GM18907 (cell line): Measurements from ENCODE around the gene FFAR4.

Experiments used
- ATAC-seq: cut with Tn5 transposase; IDR thresholded peaks from one replicate; pipeline ENCODE4 v1.9.1; 2021; ENCODE audit warnings: mild to moderate bottlenecking, moderate library complexity; ENCODE audit not compliant: unreplicated experiment

FFAR4 gene

DNA sequence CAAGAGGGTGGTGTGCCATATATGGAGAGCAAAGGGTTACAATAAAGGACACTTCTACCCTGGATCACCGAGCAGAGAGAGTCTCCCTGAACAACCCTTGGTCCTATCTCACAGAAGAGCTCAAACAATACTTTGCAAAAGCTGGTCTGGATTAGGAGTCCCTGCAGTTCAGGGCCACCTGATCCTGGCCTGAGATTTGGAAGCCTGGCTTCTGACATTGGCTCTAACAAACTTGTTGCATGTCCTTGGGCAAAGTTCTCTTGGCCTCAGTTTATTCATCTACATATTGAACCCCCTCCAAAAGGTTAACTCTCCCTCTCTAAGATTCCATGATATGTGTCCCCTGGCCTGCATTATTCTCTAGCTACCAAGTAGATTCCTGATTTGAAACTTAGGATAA is 32.9 kb downstream of the FFAR4 start:
- ATAC-seq: no peak

DNA sequence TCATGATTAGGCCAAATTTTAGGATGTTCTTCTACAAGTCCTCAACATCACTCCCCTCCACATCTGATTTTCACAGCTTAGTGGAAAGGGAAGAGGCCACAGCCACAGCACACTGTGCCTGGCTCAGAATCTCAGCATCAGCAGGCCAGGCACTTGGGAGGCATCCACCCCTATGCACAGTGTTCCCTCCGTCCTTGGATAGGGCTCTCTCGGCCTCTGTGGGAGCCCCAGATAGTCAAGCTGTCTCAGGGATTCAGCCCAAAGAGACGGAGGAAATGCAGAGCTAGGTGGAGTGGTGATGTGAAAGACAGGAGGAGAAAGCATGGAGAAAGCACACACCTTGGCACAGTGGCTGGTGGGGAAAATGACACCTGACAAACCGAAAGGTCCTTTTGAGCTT is 33.3 kb downstream of the FFAR4 start:
- ATAC-seq: no peak

DNA sequence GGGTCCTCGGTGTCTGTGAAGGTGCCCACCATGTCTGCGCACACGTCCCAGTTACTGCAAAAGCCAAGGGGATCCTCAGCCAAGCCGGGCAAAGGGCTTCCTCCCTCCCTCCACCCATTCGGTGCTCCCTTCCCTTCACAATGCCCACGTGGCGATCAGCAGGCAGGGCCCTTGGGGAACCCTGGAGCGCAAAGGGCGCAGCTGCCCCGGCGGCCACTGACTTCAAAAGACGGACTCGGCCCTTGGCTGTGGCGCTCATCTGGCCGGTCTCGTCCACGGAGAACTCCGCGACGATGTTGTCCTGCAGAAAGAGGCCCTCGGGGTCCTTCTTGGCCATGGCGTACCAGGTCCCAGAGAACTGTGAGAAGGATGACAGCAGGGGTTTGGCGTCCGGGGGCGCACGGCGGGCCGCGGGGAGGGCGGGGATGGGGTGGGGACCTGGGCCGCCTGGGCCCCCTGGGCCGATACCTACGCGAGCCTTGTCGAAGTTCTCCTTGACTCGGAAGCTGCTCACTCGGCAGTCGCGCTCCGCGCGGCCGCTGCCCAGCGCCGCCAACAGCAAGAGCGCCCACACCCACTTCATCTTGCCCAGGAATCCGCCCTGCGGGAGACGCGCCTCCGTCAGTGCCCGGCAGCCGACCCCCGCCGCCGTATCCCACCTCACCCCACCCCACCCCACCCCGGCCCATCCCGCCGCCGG is 34.1 kb downstream of the FFAR4 start:
- ATAC-seq: no peak

DNA sequence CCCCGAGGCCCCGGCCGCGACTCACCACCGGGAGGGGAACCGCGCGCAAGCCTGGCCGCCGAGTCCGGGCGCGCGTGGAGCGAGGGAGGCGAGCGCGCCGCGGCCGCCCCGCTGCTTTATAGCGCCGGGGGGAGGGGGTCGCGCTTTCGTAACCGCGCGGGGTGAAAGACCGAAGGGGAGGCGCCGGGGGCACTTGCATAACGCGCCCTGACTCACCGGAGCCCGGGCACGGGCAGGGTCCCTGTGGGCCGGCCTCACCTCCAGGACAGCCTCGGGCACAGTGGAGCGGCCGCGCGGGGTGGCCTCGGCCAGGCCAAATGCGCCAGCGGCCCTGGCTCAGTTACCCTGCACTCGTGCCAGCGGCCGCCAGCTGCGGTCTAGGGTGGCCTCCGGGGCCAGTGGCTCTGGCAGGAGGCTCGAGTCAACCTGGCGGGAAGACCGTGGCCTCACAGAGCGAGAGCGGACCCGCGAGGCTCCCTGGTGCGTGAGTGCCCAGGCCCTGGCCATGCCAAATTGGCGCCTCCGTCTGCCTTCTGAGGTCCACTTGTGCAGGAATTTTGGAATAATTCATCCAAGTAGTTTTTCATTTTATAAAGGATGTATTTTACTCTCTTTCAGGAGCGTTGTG is 34.8 kb downstream of the FFAR4 start, which contains the start of gene RBP4:
RBP4 (minus strand) TSS at position 90 of the 628 bp plus-strand sequence. CDS start 207 bp downstream, outside the sequence.
- ATAC-seq: no peak

DNA sequence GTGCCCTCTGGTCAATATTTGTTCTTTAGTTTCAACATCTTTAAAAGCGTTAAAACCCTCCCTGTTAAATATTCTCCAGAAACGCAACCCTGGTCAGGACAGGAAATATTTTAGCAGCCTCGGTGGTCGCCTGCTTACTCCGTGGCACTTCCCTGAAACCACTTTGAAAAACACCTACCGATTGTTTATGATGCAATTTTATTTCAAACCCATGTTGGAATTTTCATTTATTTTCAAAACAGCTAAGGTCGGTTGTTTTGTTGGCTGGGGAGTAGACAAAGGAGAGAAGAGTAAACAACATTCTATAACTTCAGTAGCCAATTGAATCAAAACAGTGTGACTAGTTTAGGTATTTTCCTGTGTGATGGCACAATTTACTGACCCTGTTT is 35.3 kb downstream of the FFAR4 start:
- ATAC-seq: no peak

DNA sequence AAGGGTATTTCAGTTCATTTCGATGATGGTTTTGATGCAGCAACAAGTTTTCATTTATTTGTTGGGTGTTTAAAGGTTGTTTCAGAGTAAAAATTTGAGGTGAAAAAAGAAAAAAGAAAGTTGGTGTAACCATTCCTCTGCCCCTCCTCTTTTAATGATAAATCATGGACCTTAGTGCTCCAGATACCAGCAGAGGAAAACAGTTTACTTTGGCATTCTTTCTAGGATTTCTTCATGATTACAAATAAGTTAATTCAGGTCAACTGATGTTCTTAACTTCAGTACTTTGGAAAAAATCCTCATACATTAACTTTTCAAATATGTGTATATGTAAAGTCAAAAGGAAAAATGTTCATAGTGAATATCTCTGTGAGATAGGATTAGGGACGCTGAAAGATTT is 36.6 kb downstream of the FFAR4 start:
- ATAC-seq: no peak

DNA sequence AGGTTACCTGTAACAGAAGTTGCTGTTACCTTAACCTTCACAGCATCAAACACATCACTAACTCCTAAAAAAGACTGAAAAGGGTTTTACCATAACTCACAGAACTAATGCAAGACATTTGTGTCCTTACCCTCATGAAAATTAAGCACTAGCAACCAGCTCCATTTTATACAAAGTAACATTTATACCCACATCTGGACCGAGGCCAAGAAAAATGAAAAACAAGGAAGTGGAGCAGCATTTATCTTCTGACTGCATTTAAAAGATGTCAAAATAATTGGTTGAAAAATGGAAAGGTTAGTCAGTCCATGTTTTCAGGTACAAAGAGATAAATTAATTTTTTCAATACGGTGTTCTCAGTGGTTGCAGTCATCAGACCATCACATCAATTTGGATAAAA is 37.7 kb downstream of the FFAR4 start:
- ATAC-seq: no peak

DNA sequence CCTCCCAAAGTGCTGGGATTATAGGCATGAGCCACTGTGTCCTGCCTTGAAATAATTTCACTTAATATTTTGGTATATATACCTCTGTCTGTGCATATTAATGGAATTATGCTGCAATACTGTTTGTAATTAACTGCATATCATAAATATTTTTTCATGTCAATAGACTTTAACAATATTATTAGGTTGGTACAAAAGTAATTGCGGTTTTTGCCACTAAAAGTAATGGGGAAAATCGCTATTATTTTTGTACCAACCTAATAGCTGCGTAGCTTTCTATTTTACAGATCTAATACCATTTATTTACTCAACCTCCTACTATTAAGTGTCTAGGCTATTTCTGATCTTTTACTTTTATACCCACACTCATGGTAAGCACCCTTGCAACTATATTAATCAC is 42.0 kb downstream of the FFAR4 start:
- ATAC-seq: no peak

DNA sequence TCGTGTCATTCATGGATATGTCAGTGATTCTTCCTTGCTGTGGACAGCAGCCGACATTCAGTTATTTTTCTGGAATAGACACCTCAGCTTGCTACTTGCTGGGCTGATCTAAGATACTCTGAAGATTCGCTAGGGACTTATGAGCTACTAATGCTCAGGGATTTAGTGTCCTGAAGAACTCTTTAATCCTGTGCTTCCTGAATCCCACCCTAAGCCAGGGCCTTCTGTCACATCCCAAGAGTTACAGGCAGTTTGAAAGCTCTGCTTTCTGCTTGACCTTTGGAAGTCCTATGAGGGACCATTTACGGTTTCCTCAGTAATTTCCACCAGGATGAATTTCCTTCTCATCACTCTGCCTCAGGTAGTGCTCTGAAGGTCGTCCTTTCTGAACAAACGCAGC is 45.8 kb downstream of the FFAR4 start, which contains the start of gene PDE6C:
PDE6C (plus strand) TSS at position 227 of the 400 bp plus-strand sequence. CDS start 189 bp downstream, outside the sequence.
- no peak for ATAC-seq

DNA sequence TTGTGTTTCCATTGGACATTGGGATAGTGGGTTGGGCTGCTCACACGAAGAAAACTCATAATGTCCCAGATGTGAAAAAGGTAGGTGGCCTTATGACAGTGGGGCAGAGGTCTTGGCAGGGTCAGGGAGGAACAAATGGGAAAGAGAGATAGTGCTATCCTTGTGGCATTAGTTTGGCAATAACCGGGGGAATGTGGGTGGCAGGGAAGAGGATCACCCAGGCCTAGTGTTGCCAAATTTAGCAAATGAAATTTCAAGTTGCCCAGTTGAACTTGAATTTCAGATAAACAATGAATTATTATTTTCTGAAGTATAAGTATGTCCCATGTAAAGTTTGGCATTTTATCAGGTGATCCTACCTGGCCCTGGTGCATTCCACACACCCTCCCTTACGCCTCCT is 46.7 kb downstream of the FFAR4 start:
- no peak for ATAC-seq

DNA sequence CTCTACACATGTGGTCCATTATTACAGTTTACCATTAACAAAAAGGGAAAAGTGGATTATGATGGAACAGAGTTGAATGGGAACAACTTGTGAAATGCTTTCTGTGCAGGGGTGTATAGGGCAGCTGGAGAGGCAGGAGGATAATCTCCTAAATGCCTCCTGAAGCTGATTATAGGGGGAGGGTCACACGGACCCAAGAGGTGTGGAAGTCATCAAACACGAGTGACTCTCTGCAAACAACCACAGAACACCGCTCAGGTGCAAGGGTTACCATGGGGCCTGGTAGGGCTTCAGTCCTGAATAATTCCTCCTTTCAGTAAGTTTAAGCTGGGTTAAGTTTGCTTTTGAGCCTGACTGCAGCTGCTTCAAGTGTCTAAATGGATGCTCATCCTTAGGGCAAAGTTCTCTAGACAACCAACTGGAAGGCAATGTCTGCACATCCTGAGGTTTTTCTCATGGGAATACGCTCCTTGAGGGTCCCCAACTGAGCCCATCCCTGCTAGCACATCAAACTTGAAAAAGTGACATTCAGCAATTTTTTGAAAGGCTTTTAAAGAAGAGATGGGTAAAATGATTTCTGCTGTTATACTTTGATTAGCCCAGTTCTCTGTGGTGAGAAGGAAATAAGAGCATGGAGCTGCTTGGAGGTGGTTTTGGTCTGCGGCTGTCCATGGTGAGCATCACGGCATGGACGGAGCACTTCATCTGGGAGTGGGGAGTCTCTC is 47.8 kb downstream of the FFAR4 start:
- ATAC-seq: no peak

DNA sequence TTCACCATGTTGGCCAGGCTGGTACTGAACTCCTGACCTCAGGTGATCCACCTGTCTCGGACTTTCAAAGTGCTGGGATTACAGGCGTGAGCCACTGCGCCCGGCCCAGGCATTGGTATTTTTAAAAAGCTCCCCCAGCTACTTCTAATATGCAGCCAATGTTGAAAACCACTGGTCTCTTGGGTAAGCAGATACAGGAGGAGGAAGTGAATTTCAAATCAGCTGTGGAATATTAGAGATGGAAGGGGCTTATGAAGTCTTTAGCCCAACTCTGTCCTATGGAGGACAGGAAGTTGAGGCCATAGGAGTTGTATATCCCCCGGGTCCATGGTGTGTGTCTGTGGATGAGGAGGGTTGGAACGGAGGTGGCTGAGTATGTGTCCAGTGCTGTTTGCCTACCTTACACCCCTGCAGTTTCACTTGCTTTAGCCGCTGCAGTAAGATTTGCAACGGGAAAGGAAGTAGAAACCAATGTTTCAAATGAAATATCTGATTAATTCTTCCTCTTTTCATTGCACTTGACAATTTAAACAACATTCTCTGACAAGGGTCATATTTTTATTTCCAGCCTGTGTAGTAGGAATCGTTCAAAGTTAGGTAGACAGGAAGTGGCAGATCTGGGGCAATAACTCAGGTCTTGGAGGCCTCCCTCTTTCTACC is 49.2 kb downstream of the FFAR4 start:
- no peak for ATAC-seq

DNA sequence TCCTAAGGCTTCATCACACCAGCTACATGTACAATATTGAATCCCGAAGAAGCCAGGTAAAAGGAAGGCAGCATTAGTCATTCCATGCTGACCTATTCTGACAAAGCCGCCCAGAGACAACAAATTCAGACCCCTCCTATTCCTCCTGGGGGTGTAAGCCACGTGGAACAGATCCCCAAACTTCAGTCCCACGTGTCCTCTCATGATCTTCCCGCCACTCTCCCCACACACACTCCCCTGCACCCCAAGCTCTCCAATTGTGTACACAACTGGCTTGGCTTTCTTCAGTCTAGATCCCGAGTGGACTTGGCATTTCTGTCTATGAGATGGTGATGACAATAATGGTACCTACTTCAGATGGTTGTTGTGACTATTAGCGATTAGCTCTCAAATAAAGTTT is 54.5 kb downstream of the FFAR4 start:
- no peak for ATAC-seq

DNA sequence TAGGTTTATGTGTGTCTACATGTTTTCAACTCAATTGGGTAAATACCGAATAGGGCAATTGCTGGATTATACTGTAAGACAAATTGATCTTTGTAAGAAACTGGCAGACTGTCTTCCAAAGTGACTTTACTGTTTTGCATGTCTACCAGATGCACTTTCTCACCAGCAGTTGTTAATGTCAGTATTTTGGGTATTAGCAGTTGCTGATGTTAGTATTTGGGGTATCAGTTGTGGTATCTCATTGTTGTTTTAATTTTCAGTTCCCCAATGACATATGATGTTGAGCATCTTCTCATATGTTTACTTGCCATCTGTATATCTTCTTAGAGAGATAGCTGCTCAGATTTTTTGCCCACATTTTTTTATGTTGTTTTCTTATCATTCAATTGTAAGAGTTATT is 56.5 kb downstream of the FFAR4 start:
- ATAC-seq: no peak

DNA sequence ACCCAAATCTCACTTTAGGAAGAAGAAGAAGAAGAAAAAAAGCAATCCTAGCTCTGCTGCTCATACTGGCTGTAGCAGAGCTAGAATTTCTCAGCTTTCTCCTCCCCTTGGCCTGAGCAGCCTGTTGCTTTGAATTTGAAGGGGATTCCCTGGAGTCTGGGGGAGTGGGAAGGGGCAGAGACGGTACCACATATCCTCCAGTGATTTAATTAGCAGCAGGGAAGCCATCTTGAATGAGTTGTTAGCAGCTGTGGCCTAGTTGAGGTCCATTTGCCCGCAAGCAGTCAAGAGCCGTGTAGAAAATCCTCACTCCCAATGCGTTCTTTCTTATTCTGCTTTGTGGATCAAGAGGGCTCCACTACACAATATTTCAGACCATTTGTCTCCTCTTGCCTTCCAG is 62.4 kb downstream of the FFAR4 start:
- no peak for ATAC-seq

DNA sequence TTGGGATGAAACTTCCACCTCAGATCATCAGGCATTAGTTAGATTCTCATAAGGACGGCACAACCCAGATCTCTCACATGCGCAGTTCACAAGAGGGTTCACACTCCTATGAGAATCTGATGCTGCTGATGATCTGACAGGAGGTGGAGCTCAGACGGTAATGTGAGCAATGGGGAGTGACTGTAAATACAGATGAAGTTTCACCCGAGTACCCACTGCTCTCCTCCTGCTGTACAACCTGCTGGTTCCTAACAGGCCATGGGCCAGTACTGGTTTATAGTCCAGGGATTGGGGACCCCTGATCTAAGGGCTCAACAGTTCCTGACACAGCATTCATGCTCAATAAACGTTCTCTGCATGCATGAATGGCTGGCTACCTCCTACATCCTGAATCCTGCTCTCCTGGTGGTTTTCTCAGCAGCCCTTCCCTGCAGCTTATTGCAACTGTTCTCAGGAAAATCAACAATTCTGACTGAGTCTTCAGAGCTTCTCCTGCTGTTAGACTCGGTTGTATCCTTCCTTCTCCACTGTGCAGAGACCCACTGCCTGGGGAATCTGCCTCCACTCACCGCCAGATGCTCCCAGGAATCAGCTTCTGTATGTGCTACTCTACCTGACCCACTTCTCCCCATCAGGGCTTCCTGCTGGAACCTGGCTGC is 63.3 kb downstream of the FFAR4 start:
- ATAC-seq: no peak

DNA sequence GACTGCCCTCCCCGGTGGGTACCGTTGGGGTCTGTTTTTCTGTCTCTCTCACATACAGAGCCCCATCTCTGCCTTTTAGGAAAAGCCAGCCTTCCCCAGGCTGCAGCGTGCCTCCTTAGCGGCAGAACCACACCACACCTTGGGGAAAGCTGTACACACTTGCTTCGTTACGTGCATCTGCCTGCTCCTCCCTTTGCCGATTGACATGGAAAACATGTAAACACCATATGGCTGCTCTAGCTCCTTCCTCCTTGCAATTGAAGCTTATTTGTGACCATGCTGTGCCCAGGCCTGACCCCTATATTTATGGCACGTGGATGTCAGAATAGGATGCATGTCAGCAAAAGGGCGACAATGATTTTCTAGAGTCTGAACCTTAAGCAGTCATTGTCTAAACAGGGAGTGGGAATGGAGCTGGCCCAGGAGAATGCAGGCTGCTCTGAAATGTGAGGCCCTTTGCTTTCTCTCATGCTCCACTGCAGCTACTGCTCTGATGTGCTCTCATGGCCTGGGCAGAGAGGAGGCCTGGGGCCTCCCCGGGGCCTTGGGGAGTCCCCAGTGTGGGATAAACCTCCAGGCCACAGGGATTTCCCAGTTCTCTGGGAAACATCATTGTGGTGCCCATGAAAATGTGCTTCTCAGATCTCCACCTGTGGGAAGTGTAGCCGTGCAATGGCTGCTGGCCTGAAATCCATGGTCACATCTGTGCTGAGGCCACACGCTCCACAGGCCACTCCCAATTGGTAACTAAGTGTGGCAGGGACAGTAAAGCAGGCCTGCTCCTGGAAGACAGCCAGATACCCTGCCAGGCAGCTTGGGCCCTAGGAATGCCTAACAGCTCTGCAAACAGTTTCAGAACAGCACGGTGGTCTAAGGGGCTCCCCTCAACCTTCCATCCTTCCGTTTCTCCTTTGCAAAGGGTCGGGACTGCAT is 64.4 kb downstream of the FFAR4 start:
- ATAC-seq: no peak
